Tibial artery (tissue), 4 donors: Measurements from ENCODE around the gene SLC43A1.

Experiments
- DNase-seq, 2 donors: peaks; one replicate each; pipeline ENCODE4 v3.0.0-alpha.2; 2019
- H3K27ac ChIP-seq, 2 donors: fragments of 200-600 bp; sonication (generic) in 1 of 2; 1 replicate in 1 of 2; 2 replicates in 1 of 2; pipeline ENCODE4 v1.5.1; 2018 to 2019; ENCODE audit warnings: mild to moderate bottlenecking in 1 of 2
- H3K27me3 ChIP-seq, 2 donors: fragments of 200-600 bp; sonication (generic) in 1 of 2; one replicate each; pipeline versions ENCODE4 v1.5.1 to v1.6.0; 2016 to 2019
- H3K36me3 ChIP-seq, 3 donors: fragments of 200-600 bp; sonication (generic) in 2 of 3; one replicate each; pipeline ENCODE4 v1.5.1; 2016 to 2019; ENCODE audit warnings: mild to moderate bottlenecking in 2 of 3
- H3K4me1 ChIP-seq, 4 donors: fragments of 200-600 bp; sonication (generic) in 2 of 4; 1 replicate in 3 of 4; 2 replicates in 1 of 4; pipeline ENCODE4 v1.5.1; 2016 to 2019
- H3K4me3 ChIP-seq, 2 donors: fragments of 200-600 bp; sonication (generic) in 1 of 2; 1 replicate in 1 of 2; 2 replicates in 1 of 2; pipeline ENCODE4 v1.5.1; 2018 to 2019; ENCODE audit warnings: mild to moderate bottlenecking in 2 of 2
- H3K9me3 ChIP-seq, 3 donors: fragments of 200-600 bp; sonication (generic) in 1 of 3; one replicate each; pipeline ENCODE4 v1.5.1; 2016 to 2019
- intact Hi-C: fragments of 100-400 bp; cut with DNase I; formaldehyde crosslinking; loops from one replicate; pipeline ENCODE4 v1.15.0; 2023; ENCODE audit warnings: low total_unique reads
- TF ChIP-seq, protein P1 (sequence below), 2 experiments: fragments of 200-600 bp in 1 of 2; fragments of 450-650 bp in 1 of 2; IDR thresholded peaks; one replicate each; pipeline ENCODE4 v1.5.1; 2017 to 2019; ENCODE audit warnings: antibody characterized with exemption in 2 of 2, mild to moderate bottlenecking in 1 of 2, moderate library complexity in 1 of 2

SLC43A1 gene

DNA sequence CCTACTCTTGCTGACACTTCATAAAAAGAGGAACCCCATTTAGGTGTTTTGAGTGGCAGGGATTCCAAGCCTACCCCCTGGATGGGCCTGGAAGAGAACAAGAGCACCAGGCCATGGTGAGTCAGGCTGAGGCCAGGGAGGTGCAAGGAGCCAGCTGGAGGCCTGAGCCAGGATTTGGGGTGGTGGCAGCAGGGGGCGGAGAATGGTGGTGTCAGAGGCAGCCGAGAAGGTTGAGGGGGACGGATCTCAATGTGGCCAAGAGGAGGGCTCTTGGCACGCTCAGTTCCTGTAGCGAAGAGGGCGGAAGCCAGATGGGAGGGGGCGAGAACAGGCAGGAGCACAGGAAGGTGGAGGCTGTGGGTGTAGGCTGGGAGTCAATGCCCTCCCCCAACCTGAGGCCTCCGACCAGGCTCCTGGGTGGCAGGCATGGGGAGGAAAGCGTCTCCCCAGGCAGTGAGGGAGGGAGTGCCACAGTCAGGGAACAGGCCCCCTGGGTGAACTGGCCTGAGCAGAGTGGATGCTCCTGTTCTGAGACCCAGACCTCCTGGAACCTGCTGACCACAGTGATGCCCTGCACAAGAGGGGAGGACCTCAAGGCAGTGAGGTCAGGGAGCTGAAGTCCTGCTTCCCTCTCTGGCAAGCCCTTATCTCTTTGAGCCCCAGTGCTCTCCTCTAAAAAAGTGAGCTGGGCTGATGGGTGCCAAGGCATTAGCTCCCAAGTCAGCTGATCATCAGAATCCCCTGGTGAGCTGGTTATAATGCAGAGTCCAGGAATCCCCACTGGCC is 41.3 kb downstream of the SLC43A1 start:
- DNase-seq = no peak
- TF ChIP-seq, protein P1, sequence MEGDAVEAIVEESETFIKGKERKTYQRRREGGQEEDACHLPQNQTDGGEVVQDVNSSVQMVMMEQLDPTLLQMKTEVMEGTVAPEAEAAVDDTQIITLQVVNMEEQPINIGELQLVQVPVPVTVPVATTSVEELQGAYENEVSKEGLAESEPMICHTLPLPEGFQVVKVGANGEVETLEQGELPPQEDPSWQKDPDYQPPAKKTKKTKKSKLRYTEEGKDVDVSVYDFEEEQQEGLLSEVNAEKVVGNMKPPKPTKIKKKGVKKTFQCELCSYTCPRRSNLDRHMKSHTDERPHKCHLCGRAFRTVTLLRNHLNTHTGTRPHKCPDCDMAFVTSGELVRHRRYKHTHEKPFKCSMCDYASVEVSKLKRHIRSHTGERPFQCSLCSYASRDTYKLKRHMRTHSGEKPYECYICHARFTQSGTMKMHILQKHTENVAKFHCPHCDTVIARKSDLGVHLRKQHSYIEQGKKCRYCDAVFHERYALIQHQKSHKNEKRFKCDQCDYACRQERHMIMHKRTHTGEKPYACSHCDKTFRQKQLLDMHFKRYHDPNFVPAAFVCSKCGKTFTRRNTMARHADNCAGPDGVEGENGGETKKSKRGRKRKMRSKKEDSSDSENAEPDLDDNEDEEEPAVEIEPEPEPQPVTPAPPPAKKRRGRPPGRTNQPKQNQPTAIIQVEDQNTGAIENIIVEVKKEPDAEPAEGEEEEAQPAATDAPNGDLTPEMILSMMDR (IDR thresholded peaks at IDR 0.05) = no peak
- intact Hi-C loops = no loop called here

DNA sequence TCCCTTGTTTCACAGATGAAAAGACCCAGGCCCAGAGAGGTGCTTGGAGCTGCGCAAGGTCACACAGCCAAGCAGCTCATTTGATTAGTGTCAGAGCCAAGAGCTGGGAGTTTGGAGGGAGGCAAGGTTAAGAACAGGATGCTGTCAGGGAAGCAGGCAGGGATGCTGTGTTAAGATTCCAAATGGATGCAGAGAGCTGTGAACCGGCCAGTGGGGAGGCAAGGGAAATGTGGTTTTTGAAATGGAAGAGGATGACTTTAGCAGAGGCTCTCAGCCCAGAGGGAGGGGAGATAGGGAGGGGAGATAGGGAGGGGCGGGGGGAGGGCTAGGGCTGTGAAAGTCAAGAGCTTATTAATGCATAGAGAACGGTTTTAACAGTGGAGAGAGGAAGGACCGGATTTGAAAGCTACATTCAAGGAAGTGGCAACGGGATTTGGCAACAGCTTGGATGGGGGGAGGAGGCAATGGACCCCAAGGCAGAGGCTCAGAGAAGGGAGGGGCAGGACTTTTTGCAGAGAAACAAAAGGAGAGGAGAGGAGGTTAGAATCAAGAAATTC is 42.1 kb downstream of the SLC43A1 start:
- H3K27me3 ChIP-seq = peaks cover 0 to 68% of the 10 kb centered on the region in 2 donors
- no peak overlapping the region for H3K27ac ChIP-seq
- no peak overlapping the region for H3K4me3 ChIP-seq
- intact Hi-C loops = no loop called here
- TF ChIP-seq, protein P1 (IDR thresholded peaks at IDR 0.05) = no peak
- H3K4me1 ChIP-seq = peaks cover 0 to 18% (median 14%) of the 10 kb centered on the region in 4 donors
- H3K9me3 ChIP-seq = no peaks in the 10 kb centered on the region
- H3K36me3 ChIP-seq = no peaks in the 10 kb centered on the region
- DNase-seq = no peak

More for the DNA sequence above, 41.3 kb downstream of the SLC43A1 start:
- Histone ChIP-seq H3K27me3 (peaks cover 0 to 69% of the 10 kb centered on the region in 2 donors), H3K36me3 (no peaks in the 10 kb centered on the region), H3K9me3 (no peaks in the 10 kb centered on the region), H3K4me3 (no peak overlapping the region), H3K4me1 (peaks cover 0 to 18% (median 14%) of the 10 kb centered on the region in 4 donors), H3K27ac (no peak overlapping the region)

DNA sequence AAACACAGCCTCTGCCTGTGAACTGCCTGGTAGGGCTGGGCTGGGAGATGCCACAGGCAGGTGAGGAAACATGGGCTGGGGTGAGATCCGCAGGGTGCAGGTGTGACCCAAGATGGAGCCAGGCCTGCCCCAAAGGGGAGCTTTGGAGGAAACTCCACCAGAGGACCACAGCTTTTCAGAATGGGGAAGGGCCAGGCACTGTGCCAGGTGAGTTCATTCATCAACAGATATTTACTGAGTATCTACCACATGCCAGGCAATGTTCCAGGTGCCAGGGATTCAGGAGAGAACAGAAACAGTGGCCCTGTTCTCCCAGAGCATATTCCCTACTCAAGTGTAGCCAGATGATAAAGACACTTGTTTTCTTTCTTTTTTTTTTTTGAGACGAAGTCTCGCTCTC is 44.0 kb downstream of the SLC43A1 start:
- H3K27me3 ChIP-seq = peaks cover 0 to 62% of the 10 kb centered on the region in 2 donors
- intact Hi-C loops = no loop called here
- peaks cover 0 to 11% (median 9%) of the 10 kb centered on the region in 4 donors for H3K4me1 ChIP-seq
- no peaks in the 10 kb centered on the region for H3K9me3 ChIP-seq
- H3K4me3 ChIP-seq = no peak overlapping the region
- TF ChIP-seq, protein P1 (IDR thresholded peaks at IDR 0.05) = no peak
- no peak for DNase-seq
- H3K36me3 ChIP-seq = no peaks in the 10 kb centered on the region
- H3K27ac ChIP-seq = no peak overlapping the region

DNA sequence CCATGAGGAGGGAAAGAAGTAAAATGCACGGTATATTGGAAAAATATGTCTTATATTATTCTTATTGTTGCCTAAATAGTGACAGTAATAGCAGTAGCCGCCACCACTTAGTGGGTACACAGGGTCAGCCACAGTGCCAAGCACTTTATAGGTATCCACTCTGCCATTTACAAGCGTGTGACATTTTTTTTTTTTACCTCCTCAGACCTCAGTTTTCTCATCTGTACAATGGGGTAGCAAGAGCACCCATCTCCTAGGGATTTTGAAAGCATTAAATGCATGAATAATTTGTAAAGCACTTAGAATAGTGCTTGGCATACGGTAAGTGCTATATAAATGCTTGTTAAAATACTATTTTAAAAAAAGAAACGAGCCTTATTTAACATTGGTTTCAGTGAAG is 46.2 kb downstream of the SLC43A1 start:
- Histone ChIP-seq H3K4me1 (no peaks in the 10 kb centered on the region), H3K36me3 (no peaks in the 10 kb centered on the region), H3K27ac (no peak overlapping the region), H3K9me3 (no peaks in the 10 kb centered on the region), H3K4me3 (no peak overlapping the region), H3K27me3 (peaks cover 0 to 39% of the 10 kb centered on the region in 2 donors)
- TF ChIP-seq, protein P1 (IDR thresholded peaks at IDR 0.05) = no peak
- intact Hi-C loops = no loop called here
- DNase-seq = no peak

DNA sequence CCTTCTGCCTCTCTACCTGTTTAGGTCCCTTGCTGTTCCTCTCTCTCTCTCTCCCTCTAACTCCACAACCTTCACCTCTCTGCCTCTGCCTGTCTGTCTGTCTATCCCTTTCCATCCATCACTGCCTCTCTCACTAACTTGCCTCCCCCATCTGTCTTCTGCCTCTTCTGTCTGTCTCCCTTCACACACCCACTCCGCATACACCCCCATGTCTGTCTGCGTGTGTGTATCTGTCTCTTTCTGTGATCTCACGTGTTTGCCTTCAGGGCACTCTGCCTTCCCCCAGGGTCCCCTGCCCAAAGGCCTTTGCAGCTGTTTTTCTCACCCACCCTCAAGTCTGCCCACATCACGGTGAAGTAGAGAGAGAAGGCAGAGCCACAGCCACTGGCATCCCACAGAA is 47.2 kb downstream of the SLC43A1 start:
- Histone ChIP-seq H3K27me3 (peaks cover 0 to 32% of the 10 kb centered on the region in 2 donors), H3K9me3 (no peaks in the 10 kb centered on the region), H3K36me3 (no peaks in the 10 kb centered on the region), H3K4me1 (no peaks in the 10 kb centered on the region), H3K27ac (no peak overlapping the region), H3K4me3 (no peak overlapping the region)
- intact Hi-C loops = no loop called here
- no peak for DNase-seq
- TF ChIP-seq, protein P1 (IDR thresholded peaks at IDR 0.05) = no peak
